Activated T-cell treated with anti-CD3 and anti-CD28 coated beads for 24 hours (primary cell): ENCODE data around the gene ATP6AP1.

Experiments used
- DNase-seq: peaks from one replicate; pipeline ENCODE4 v3.0.0-alpha.2; 2020; ENCODE audit warnings: low read depth

Gene ATP6AP1

DNA sequence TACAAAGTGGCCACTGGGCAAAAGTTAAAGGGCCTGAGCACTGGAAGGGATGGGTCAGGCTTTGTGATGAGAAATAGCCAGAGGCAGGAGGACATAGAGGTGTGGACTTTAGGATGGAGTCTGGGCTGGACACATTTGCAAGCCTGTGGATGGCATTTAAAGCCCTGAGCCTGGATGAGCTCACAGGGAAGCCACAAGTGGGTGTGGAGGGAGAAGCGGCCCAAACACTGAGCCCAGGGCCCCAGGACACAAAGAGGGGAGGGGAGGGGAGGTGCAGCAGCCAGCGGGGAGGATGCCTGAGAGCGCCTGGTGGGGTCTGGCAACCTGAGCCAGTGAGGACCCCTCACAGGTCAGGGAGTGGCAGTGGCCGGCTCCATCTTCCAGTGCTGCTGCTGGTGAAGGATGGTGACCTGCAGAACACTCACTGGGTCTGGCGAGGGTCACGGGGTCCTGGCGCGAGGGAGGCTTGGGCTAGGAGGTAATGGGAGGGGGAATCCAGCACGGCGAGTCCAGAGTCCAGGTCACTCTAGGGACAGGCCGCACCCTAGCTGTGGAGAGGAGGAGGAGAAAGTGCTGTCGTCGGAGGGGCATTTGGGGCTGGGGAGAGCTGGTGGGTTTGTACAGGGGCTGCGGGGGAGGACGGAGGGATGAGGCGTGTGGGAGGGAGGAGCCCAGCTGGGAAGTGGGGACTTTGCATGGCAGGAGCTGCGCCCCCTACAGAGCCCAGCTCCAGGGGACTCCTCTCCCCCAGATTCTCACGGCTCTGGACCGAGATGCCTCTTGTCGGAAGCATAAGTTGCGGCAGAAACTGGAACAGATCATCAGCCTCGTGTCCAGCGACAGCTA, 43.6 kb downstream of the ATP6AP1 start:
- no peak for DNase-seq

- no peak for DNase-seq
Observed at GRCh38 chrX:154472685-154473632, 44.5 kb downstream of the ATP6AP1 start.

DNA sequence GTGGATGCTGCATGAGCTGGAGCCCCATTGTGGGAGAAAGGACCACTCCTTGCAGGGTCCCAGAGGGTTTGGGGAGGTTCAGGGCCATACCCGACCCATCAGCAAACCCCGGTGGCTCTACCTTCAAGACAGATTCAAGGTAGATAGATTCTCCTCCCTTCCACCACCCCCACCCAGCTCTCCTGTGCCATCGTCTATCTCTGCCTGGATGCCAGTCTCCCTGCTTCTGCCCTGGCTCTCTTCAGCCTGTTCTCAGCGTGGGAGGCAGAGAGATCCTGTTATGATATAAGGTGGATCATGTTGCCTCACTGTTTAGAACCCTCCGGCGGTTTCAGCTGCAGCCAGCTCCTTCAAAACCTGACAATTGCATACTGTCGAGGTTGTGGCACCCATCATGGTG, 45.2 kb downstream of the ATP6AP1 start:
- DNase-seq = no peak

- DNase-seq = no peak
Observed at GRCh38 chrX:154476821-154477220, 48.3 kb downstream of the ATP6AP1 start.

GRCh38 chrX:154477891-154478477, 49.5 kb downstream of the ATP6AP1 start:
- DNase-seq = no peak

DNA sequence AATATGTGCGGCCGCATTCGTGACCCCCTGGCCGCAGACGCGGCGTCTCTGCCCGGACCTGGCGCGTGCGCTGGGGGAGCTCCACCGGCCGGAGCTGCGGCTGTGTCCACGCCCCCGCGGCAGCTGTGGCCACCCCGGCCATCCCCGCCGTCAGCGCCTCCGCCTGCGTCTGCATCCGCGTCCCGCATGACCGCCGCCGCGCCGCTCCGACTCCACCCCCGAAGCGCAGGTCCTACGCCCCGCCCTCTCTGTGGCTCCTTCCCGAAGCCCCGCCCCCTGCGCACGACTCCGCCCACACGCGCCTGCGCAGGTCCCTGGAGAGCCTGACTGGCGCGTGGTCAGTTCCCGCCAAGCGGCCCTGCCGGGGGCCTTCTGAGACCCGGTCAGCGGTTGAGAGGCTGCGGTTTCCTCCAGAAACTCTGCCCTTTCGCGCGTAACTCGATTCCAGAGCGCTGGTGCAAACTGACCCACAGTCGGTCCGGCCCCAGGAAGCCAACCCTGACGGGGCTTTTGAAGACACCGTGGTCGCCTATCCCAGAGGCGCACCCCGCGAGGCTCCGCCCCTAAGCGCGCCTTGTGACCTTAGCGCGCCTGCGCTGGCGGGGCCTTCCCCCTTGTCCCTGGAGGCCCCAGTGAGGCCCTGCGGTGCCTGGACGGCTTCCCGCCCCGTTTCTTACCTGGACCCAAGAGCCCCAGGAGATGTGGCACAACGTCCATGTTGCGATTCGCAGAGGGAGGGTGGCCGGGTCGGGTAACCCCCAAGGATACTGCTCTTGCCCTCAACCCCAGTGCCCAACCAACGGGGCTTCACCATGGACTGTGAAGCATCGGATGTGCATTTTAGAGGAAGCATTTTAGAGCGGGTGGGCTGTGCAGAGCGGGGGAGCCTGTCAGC, 50.5 kb downstream of the ATP6AP1 start, which contains the start of gene LAGE3:
LAGE3 (minus strand) TSS at position 554 of the 895 bp plus-strand sequence; CDS start at position 188, 366 bp downstream.
- peak; percentile 91 for DNase-seq

GRCh38 chrX:154481195-154481594, 52.7 kb downstream of the ATP6AP1 start:
- DNase-seq = no peak

DNA sequence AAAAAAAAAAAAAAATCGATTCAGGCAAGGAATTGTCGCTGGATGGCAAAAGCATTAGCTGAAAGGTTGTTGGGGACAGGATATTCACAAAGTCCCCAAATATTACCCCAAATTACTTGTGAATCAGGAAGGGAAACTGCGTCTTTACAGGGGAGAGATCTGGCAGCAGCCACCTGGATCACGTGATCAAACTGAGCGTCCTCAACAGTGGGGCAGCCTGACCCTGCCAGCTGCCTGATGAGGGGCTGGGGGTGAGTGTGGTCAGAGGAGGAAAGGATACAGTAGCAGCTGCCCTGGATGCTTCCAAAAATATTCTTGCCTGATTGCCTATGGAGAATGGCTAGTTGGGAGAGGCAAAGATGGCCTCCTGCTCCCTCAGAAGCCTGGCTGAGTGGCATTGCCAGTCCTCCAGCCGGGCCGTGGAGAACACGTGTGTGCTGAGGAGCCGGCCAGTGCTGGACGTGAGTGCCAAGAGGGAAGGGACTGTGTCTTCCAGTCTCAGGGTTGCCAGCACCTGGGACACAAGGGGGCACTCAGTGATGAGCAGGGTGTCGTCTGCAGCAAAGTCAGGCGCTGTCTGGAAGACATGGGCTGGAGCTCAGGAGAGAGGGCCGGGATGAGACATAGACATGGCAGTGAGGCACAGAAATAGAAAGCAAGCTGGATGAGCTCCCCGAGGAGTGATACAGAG, 53.6 kb downstream of the ATP6AP1 start:
- no peak for DNase-seq

GRCh38 chrX:154482786-154483185, 54.3 kb downstream of the ATP6AP1 start:
- no peak for DNase-seq

DNA sequence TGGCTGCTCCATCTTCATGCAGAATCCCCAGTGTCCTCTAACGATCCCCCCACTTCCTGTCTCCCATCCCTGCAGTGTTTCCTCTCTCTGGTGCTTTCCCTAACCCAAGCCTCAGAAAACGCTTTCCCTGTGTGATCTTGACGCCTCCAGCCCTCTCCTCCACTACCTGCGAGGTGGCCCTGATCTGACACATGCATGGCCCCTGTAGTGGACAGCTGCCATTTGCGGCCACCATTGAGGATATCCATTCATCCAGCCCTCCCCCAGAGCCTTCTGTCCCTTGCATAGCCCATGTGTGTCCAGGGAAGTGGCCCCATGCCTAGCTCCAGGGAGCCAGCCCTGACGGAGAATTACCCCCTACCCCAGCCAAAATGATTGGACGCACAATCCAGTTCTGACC, 54.8 kb downstream of the ATP6AP1 start:
- DNase-seq = no peak

DNA sequence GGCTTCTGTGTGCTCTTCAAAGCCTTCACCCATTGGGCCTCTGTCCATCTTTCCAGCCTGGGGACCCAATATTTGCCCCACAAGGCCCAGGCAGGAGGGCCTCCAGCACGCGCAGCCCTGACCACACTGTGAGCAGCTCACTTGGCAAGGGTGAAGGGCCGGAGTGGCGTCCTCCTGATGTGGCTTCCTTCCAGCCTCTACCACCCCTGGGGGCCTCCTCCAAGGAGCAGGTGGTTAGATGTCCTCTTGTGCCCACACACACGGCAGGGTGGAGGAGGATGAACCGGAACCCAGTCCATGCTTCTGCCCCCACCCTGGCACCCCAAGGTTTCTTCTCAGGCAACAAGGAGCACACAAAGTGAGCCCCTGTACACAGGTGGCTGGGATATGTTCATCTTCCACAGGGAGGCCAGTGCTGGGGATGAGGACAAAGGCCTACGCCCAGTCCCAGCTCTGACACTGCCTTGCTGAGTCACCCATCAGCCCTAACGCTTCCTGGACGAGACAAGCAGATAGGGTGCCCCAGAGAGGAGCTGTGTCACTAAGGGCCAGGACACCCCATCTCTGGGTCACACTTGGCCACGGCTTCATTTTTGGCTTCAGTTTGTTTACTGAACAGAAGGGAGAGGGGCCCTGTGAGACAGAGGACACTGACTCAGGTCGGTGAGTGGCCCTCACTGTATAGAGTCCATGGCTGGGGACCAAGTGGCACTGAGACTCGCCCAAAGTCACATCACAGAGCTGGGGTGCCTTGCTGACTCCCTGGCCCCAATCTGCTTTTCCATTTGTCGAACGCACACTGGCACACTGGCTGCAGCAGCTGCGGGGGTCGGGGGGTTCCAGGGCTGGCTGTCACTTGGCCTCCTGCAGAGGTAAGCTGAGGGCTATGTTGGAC, 56.0 kb downstream of the ATP6AP1 start:
- DNase-seq = no peak

DNA sequence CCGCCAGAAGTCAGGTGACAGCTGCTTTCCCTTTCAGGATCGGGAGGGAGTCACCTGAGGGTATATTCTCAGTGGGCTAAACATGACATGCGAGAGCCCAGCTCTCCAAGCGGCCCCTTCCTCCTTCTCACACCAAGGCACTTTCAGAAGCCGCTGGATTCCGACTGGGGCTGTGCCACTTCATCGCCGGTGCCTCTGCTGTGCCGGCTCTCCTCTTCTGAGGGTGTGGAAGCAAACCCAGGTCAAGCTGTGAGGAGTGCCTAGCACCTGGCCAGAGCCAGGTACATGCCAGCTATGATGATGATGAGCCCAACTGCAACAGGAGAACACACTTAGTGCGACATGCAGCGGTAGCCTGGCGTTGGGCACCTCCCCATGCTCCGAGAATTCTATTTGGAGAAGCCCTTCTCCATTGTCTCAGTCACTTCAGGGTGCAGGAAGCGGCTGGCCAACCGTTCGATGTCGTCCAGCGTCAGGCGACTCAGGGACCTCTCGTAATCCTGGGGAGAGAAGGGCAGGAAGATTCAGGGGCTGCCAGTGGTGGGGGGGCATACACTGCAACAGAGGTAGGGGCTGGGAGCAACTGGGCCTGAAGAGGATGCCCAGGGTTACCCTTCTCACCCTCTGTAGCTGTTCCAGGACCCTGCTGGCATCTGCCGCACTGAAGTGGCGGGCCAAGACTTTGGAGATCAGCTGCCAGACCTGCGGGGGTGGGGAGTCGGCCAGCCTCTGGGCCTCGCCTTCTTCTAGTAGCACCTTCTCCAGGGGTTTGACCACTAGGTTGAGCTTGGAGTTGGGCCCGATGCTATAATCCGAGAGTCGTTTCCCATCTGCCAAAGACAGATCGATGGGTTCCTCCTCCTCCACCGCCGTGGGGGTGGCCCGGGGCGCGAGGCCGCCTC, 56.9 kb downstream of the ATP6AP1 start:
- DNase-seq = no peak

DNA sequence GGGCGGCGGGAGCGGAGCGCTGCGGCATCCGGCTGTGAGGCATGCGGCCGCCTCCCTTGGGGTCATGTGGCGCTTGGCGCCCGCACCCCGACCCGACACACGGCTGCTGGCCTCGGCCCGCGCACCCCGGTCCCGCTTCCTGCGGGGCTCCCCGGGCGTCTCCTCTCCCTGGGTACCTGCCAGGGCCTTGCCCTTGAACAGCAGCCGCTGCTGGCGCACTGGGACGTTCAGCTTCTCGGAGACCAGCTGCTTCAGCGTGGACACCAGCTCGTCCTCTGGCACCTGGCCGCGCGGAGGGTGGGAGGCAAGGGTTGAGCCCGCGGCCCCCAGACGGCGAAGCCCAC, 57.5 kb downstream of the ATP6AP1 start:
- DNase-seq = no peak
